ENCODE data around the gene SUN2. TPM values are rescaled to one million over a fixed set of nuclear protein-coding genes. Genes with fewer than 3 reads are reported as not detected.

The SUN2 gene
- total and polyA plus RNA-seq, 2 of the 13 experiments (the other 11 are each of a cell fraction or from before 2014, with no cell fraction given): 45.6 to 56.6 TPM

GRCh38 chr22:38755155-38755910 is 465 bp downstream of the SUN2 start (continued):
- TF ChIP-seq ZNF280B (CRISPR knock-in tag; IDR thresholded peaks at IDR 0.05; ENCODE audit: borderline replicate concordance) (peak; percentile 53; the same call in 1 of the 2 replicates), HOXA9 (CRISPR knock-in tag; IDR thresholded peaks at IDR 0.05; ENCODE audit: borderline replicate concordance) (no peak), ZBTB2 (CRISPR knock-in tag; IDR thresholded peaks at IDR 0.05; ENCODE audit: low read depth) (peak; percentile 92), ZNF790 (CRISPR knock-in tag; IDR thresholded peaks at IDR 0.05; ENCODE audit: borderline replicate concordance) (peak; percentile 83; the same call in 1 of the 2 replicates), ZNF331 (CRISPR knock-in tag; IDR thresholded peaks at IDR 0.05) (peak; percentile 58), ZNF136 (CRISPR knock-in tag; IDR thresholded peaks at IDR 0.05; ENCODE audit: low read depth) (no peak), TBL1XR1 (IDR thresholded peaks at IDR 0.05; ENCODE audit: borderline replicate concordance, low read length, partially characterized antibody) (peak; percentile 35), ESRRA (CRISPR knock-in tag; IDR thresholded peaks at IDR 0.05; ENCODE audit: low read depth) (peak; percentile 55; the same call in 1 of the 2 replicates), DPF2 (CRISPR knock-in tag; IDR thresholded peaks at IDR 0.05; ENCODE audit: borderline replicate concordance, low read depth) (no peak; the same call in 1 of the 2 replicates), RFX3 (CRISPR knock-in tag; IDR thresholded peaks at IDR 0.05) (no peak), E2F1 (CRISPR knock-in tag; IDR thresholded peaks at IDR 0.05) (peak; percentile 49; the same call in 1 of the 2 replicates), ZNF792 (CRISPR knock-in tag; IDR thresholded peaks at IDR 0.05) (peak; percentile 53; the same call in 1 of the 2 replicates), MTF2 (CRISPR knock-in tag; IDR thresholded peaks at IDR 0.05; ENCODE audit: borderline replicate concordance) (no peak), ZNF138 (CRISPR knock-in tag; IDR thresholded peaks at IDR 0.05; ENCODE audit: low read depth) (peak; percentile 61; the same call in 1 of the 2 replicates), ZNF816 (CRISPR knock-in tag; IDR thresholded peaks at IDR 0.05; ENCODE audit: borderline replicate concordance) (peak; percentile 96), ZNF383 (CRISPR knock-in tag; IDR thresholded peaks at IDR 0.05; ENCODE audit: borderline replicate concordance) (no peak), AHDC1 (CRISPR knock-in tag; IDR thresholded peaks at IDR 0.05; ENCODE audit: borderline replicate concordance) (no peak; the same call in 1 of the 2 replicates), ZNF772 (CRISPR knock-in tag; IDR thresholded peaks at IDR 0.05) (peak; percentile 79; the same call in 1 of the 2 replicates)

Data from HepG2 (cell line).